Measurements from ENCODE around the gene TBL3. TPM values are rescaled to one million over a fixed set of nuclear protein-coding genes. Genes with fewer than 3 reads are reported as not detected.

Gene TBL3
- total and polyA plus RNA-seq, 2 of the 8 experiments (the other 6 are each of a cell fraction or from before 2014, with no cell fraction given) = 65.8 to 137 TPM

DNA sequence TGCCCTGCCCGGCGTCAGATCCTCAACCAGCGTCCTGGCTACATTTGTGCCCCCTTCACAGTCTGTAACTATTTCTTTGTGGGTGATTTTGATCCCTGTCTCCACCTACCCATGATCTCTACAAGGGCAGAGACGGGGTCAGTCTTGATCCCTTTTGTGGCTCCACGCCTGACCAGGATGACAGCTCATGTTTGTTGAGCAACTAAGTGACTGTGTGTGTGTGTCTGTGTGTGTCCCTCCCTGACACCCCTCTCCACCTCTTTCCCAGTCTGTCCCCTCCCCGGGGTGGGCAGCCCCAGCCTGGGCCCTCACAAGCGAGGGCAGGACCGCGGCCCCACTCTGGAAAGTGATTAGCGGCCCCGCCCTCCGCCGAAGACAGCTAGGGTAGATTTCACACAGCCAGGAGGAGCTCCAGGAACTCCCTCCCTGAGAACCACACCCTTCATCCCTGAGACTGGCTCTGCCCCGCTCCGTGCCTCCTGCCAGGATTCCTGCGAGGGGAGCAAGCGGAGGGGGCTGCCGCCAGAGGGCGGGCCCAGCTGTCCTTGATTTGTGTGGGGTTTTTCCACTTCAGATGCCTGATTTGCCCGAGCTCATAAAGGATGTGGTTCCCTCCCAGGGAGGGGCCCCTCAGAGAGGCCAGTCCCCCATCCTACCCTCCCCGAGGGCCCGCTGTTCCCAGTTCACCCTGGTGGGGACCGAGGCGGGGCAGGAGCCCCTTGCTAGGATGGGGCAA lies 48.4 kb upstream of the TBL3 start (continued):
- TF ChIP-seq, protein P1, sequence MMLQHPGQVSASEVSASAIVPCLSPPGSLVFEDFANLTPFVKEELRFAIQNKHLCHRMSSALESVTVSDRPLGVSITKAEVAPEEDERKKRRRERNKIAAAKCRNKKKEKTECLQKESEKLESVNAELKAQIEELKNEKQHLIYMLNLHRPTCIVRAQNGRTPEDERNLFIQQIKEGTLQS (IDR thresholded peaks at IDR 0.05; ENCODE audit: insufficient read depth, low read depth, low read length) = no peak
- no peak for TF ChIP-seq RFX5 (IDR thresholded peaks at IDR 0.05; ENCODE audit: borderline replicate concordance, low read depth, low read length)
- no peak for TF ChIP-seq KDM1A (IDR thresholded peaks at IDR 0.05; ENCODE audit: borderline replicate concordance, low read length)
- TF ChIP-seq TAF1 (IDR thresholded peaks at IDR 0.05; ENCODE audit: low read depth, low read length) = no peak
- 0 out of 2 replicates have a peak, but pooled peaks have one; percentile 20 for TF ChIP-seq E2F6 (IDR thresholded peaks at IDR 0.05)
- no peak for TF ChIP-seq KDM4A (IDR thresholded peaks at IDR 0.05; ENCODE audit: low read depth, low read length, severe bottlenecking)
- TF ChIP-seq SIN3A (conservative IDR thresholded peaks at IDR 0.05 in 1 of 2, IDR thresholded peaks at IDR 0.05 in 1 of 2; ENCODE audit: low read depth in 1 of 2, low read length in 2 of 2) = 0 out of 4 replicates have a peak, but pooled peaks of 1 of the 2 experiments have one; percentile 44
- TF ChIP-seq RAD21 (IDR thresholded peaks at IDR 0.05 in 1 of 2, conservative IDR thresholded peaks at IDR 0.05 in 1 of 2; ENCODE audit: low read depth in 2 of 2, low read length in 2 of 2) = peak; percentile 28 to 45; a peak in 2 of 4 replicates

Measured in H1 (cell line).